ENCODE data around the gene GATA3. TPM values are rescaled to one million over a fixed set of nuclear protein-coding genes. Genes with fewer than 3 reads are reported as not detected.
A peak's percentile ranks its signal among the peaks of the same experiment; 100 is the strongest.

GATA3 gene
- total RNA-seq, 4 donors from 2014 or later: 0.12 to 0.61 (median 0.58) TPM

DNA sequence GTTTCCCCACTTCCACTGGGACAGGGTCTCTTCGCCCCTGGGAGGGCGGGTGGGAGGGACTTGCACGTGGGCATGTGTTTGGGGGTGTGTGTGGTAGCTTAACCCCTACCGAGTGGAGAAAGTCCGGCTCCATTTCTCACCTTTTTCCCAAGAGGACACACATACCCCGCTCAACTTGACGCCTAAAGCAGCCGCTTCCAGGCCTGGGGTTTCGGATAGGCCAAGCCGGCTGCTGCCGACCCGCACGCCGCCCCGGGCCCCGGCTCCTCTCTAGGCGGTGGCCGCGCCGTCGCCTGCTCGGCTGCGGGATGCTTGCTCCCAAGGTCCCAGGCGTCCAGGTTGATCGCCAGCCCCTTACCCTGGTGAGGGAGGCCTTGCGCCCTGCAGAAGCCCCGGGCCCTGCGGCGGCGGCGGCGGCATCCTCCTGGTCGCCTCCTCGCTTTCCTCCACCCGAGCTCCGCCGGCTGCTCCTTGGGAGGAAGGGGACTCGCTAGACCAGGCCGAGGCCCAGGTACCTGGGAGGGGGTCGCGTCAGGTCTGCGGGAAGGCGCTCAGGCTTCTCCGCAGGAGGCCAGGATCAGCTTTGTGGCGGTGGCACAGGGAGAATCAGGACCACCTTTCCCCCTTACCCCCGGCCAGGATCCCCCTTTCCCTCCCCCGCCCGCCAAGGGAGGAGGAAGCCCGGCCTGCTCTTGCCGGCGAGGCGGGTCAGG lies 3.2 kb upstream of the GATA3 start:
- intact Hi-C loops (cut with DNase I; ENCODE audit: low total_unique reads) (no loop called here), in situ Hi-C loops (cut with MboI; ENCODE audit: low sequenced_read_pairs in 4 of 4) (no loop called here)
- peak overlapping the region; percentile 40 to 76 (median 46) for H3K4me3 ChIP-seq
- no peaks in the 10 kb centered on the region for H3K36me3 ChIP-seq
- TF ChIP-seq, protein P1, sequence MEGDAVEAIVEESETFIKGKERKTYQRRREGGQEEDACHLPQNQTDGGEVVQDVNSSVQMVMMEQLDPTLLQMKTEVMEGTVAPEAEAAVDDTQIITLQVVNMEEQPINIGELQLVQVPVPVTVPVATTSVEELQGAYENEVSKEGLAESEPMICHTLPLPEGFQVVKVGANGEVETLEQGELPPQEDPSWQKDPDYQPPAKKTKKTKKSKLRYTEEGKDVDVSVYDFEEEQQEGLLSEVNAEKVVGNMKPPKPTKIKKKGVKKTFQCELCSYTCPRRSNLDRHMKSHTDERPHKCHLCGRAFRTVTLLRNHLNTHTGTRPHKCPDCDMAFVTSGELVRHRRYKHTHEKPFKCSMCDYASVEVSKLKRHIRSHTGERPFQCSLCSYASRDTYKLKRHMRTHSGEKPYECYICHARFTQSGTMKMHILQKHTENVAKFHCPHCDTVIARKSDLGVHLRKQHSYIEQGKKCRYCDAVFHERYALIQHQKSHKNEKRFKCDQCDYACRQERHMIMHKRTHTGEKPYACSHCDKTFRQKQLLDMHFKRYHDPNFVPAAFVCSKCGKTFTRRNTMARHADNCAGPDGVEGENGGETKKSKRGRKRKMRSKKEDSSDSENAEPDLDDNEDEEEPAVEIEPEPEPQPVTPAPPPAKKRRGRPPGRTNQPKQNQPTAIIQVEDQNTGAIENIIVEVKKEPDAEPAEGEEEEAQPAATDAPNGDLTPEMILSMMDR (IDR thresholded peaks at IDR 0.05 in 4 of 5, conservative IDR thresholded peaks at IDR 0.05 in 1 of 5): no peak
- TF ChIP-seq POLR2A (IDR thresholded peaks at IDR 0.05): no peak
- H3K27ac ChIP-seq: no peak overlapping the region
- peaks cover 27 to 40% of the 10 kb centered on the region in 2 donors for H3K4me1 ChIP-seq
- ATAC-seq (no peak), DNase-seq (no peak)
- H3K27me3 ChIP-seq: peaks cover 96 to 100% (median 98%) of the 10 kb centered on the region in 3 donors
- no peaks in the 10 kb centered on the region for H3K9me3 ChIP-seq

DNA sequence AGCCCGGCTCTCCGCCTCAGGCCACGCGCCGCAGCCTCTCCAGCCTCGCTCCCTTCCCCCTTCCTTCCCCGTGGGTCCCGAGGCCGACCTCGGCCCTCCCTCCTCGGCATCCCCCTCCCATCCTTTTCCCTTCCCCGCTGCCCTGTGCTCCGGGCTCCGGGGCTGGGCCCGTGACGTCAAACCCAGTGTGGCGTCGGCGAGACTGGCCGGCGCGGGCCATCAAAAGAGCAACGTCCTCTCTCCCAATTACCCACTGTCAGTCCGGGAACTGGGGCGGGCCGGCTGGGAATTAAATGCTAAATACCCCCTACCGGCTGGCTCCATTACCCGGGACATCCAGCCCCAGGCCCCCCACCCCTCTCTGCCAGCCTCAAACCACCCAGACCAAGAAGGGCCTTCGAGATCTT lies 2.6 kb upstream of the GATA3 start:
- DNase-seq (no peak), ATAC-seq (no peak)
- in situ Hi-C loops (cut with MboI; ENCODE audit: low sequenced_read_pairs in 4 of 4): no loop called here
- intact Hi-C loops (cut with DNase I; ENCODE audit: low total_unique reads): no loop called here
- Histone ChIP-seq H3K36me3 (no peaks in the 10 kb centered on the region), H3K27me3 (peaks cover 96 to 100% (median 97%) of the 10 kb centered on the region in 3 donors), H3K4me3 (peak overlapping the region in 2 of 4 donors; percentile 17 to 76), H3K27ac (no peak overlapping the region), H3K9me3 (no peaks in the 10 kb centered on the region), H3K4me1 (peaks cover 27 to 40% of the 10 kb centered on the region in 2 donors)
- TF ChIP-seq POLR2A (IDR thresholded peaks at IDR 0.05): no peak
- TF ChIP-seq, protein P1 (IDR thresholded peaks at IDR 0.05 in 4 of 5, conservative IDR thresholded peaks at IDR 0.05 in 1 of 5): no peak

DNA sequence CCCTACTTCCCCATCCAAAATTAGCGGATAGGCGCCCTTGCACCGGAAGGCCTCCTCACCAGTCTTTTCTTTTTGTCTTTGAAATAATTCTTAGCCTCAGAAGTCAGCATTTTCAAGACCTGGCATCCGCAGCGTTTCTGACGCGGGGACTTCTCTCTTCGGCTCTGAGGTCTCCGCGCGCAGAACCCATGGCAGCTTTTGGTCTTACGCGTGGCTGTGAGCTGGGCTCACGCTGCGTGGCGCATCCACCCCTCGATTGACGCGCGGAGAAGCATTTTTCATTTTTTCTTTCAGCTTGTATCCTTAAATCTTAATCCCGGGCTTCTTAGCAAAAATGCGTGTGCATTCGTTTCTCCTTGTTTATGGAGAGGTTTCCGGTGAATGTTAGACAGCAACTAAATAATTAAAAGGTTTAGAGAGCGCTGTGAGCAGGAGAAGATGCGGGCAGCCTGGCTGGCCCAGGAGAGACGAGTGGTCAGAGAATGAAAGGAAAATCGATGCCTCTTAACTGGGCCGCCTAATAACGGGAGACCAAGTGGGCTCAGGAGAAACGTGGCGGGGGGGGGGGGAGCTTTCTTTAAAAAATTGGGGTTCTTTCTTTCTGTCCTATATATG lies 2.0 kb upstream of the GATA3 start:
- DNase-seq: no peak
- intact Hi-C loops (cut with DNase I; ENCODE audit: low total_unique reads) (no loop called here), in situ Hi-C loops (cut with MboI; ENCODE audit: low sequenced_read_pairs in 4 of 4) (no loop called here)
- Histone ChIP-seq H3K9me3 (no peaks in the 10 kb centered on the region), H3K4me1 (peaks cover 27 to 40% of the 10 kb centered on the region in 2 donors), H3K36me3 (no peaks in the 10 kb centered on the region), H3K27ac (no peak overlapping the region), H3K27me3 (peaks cover 95 to 98% (median 97%) of the 10 kb centered on the region in 3 donors), H3K4me3 (peak overlapping the region in 2 of 4 donors; percentile 17 to 76)
- no peak for TF ChIP-seq POLR2A (IDR thresholded peaks at IDR 0.05)
- TF ChIP-seq, protein P1 (IDR thresholded peaks at IDR 0.05 in 4 of 5, conservative IDR thresholded peaks at IDR 0.05 in 1 of 5): no peak
- ATAC-seq: no peak

DNA sequence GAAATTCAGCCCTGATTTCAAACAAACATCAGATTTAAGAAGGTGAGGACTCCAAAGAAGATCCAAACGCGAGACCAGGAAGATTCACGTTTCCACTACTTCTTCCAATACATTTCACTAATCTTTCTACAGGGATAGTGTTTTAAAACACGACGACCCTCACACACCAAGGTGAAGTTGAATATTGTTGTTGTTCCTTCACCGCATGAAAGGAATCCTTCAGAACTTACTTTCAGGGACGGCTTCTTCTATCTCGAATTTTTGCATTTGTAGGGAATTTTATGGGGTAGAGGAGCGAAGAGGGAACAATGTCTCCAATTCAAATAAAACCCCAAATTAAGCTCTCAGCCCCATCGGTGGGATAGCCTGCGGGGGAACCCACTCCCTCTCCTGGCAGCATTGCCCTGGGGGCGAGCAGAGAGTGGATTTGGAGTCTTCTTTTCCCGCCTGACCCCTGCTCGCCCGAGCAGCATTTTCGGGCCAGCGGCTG lies 1.5 kb upstream of the GATA3 start:
- Histone ChIP-seq H3K9me3 (no peaks in the 10 kb centered on the region), H3K4me3 (peak overlapping the region in 3 of 4 donors; percentile 49 to 57 (median 52)), H3K27me3 (peaks cover 94 to 97% (median 97%) of the 10 kb centered on the region in 3 donors), H3K4me1 (peaks cover 27 to 40% of the 10 kb centered on the region in 2 donors), H3K36me3 (no peaks in the 10 kb centered on the region), H3K27ac (no peak overlapping the region)
- ATAC-seq (no peak), DNase-seq (no peak)
- no peak for TF ChIP-seq POLR2A (IDR thresholded peaks at IDR 0.05)
- TF ChIP-seq, protein P1 (IDR thresholded peaks at IDR 0.05 in 4 of 5, conservative IDR thresholded peaks at IDR 0.05 in 1 of 5): peak in 1 of 5 experiments; percentile 52
- in situ Hi-C loops (cut with MboI; ENCODE audit: low sequenced_read_pairs in 4 of 4): no loop called here
- intact Hi-C loops (cut with DNase I; ENCODE audit: low total_unique reads): no loop called here

Data from gastrocnemius medialis (tissue), 4 donors.